Body of pancreas (tissue), 4 donors: ENCODE measurements around the gene ADAMTS6. TPM values are rescaled to one million over a fixed set of nuclear protein-coding genes. Genes with fewer than 3 reads are reported as not detected.

ENCODE experiments used
- ATAC-seq: fragments of 150-250 bp; one replicate; pipeline ENCODE4 v1.9.1; 2016
- DNase-seq, 4 donors: peaks; one replicate each; pipeline ENCODE4 v3.0.0-alpha.2; 2019
- H3K27ac ChIP-seq, 4 donors: fragments of 200-600 bp; sonication (generic); 1 replicate in 3 of 4; 2 replicates in 1 of 4; pipeline versions ENCODE4 v1.5.1 to v1.6.1; 2016 to 2019; ENCODE audit warnings: mild to moderate bottlenecking in 1 of 4, mixed read lengths in 1 of 4, moderate library complexity in 1 of 4
- H3K27me3 ChIP-seq, 2 donors: fragments of 200-600 bp; sonication (generic); one replicate each; pipeline ENCODE4 v1.6.0; 2016; ENCODE audit warnings: mild to moderate bottlenecking in 1 of 2
- H3K36me3 ChIP-seq, 2 donors: fragments of 200-600 bp; sonication (generic); replicated peaks in 1 of 2; 2 replicates each; pipeline ENCODE4 v1.5.1; 2016; ENCODE audit warnings: low read depth in 2 of 2; ENCODE audit not compliant: insufficient read depth in 1 of 2
- H3K4me1 ChIP-seq: fragments of 200-600 bp; sonication (generic); one replicate; pipeline ENCODE4 v1.6.0; 2016
- H3K4me3 ChIP-seq, 2 donors: fragments of 200-600 bp; sonication (generic); 1 replicate in 1 of 2; 2 replicates in 1 of 2; pipeline ENCODE4 v1.5.1; 2016 to 2019
- H3K9me3 ChIP-seq, 3 donors: fragments of 200-600 bp; sonication (generic); 1 replicate in 2 of 3; 2 replicates in 1 of 3; pipeline ENCODE4 v1.5.1; 2016
- POLR2A ChIP-seq, 3 donors: fragments of 450-650 bp; IDR thresholded peaks; one replicate each; pipeline ENCODE4 v1.6.1; 2016; ENCODE audit warnings: antibody characterized with exemption in 3 of 3, mild to moderate bottlenecking in 2 of 3
- WGBS, 2 donors: methylation state at CpG; one replicate each; pipeline ENCODE4 v1.1.5; 2017; 5-methylcytosine and 5-hydroxymethylcytosine counted together
- intact Hi-C: fragments of 100-400 bp; cut with DNase I; formaldehyde crosslinking; loops from one replicate; pipeline ENCODE4 v1.15.1; 2023
- total RNA-seq, 2 donors: library from RNA; depleted of rRNA; stranded (reverse); fragments of >200 nt; gene quantifications; one replicate each; pipeline ENCODE4 v1.1.0, GENCODE V29; 2016
- TF ChIP-seq, protein P1 (sequence below), 7 experiments: fragments of 450-650 bp in 4 of 7; fragments of 200-600 bp in 3 of 7; sonication (generic) in 3 of 7; IDR thresholded peaks; one replicate each; pipeline ENCODE4 v1.5.1; 2016 to 2019; ENCODE audit warnings: antibody characterized with exemption in 7 of 7

ADAMTS6 gene
- total RNA-seq, 2 donors from 2014 or later: 0.78 TPM; not detected in 1

DNA sequence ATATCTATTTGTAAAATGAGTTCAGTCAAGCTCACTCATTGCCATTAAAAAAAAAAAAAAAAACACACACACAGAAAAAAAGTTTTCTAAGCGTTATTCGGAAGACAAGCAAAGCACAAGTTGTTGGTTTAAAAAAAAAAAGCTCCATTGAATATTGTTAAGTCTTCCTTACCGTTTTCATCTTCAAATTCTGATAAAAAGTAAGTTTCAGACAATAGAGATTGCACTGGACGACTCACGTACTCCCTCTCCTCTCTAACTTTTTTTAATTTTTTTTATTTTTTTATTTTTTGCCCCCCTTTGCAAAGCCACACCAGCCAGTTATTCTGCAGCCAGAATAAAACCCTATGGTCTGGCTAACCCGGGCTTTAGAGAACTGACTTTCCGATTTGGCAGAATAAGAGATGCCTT lies 544 bp downstream of the ADAMTS6 start:
- 1 to 2% methylated on average over 7 of the region's 7 CpGs for WGBS, 2 donors
- H3K4me1 ChIP-seq: peaks cover 27% of the 10 kb centered on the region
- ATAC-seq (no peak), DNase-seq (no peak)
- H3K4me3 ChIP-seq: no peak overlapping the region
- TF ChIP-seq, protein P1, sequence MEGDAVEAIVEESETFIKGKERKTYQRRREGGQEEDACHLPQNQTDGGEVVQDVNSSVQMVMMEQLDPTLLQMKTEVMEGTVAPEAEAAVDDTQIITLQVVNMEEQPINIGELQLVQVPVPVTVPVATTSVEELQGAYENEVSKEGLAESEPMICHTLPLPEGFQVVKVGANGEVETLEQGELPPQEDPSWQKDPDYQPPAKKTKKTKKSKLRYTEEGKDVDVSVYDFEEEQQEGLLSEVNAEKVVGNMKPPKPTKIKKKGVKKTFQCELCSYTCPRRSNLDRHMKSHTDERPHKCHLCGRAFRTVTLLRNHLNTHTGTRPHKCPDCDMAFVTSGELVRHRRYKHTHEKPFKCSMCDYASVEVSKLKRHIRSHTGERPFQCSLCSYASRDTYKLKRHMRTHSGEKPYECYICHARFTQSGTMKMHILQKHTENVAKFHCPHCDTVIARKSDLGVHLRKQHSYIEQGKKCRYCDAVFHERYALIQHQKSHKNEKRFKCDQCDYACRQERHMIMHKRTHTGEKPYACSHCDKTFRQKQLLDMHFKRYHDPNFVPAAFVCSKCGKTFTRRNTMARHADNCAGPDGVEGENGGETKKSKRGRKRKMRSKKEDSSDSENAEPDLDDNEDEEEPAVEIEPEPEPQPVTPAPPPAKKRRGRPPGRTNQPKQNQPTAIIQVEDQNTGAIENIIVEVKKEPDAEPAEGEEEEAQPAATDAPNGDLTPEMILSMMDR (IDR thresholded peaks at IDR 0.05): no peak
- no peak for TF ChIP-seq POLR2A (IDR thresholded peaks at IDR 0.05)
- H3K27ac ChIP-seq: peak overlapping the region in 3 of 4 donors; percentile 71 to 90 (median 76)
- no peaks in the 10 kb centered on the region for H3K36me3 ChIP-seq
- no peaks in the 10 kb centered on the region for H3K9me3 ChIP-seq
- H3K27me3 ChIP-seq: no peaks in the 10 kb centered on the region
- intact Hi-C loops: loop anchor here (10.0 kb wide), 1 partner anchor 386 kb away; no protein-coding TSS in a partner anchor

DNA sequence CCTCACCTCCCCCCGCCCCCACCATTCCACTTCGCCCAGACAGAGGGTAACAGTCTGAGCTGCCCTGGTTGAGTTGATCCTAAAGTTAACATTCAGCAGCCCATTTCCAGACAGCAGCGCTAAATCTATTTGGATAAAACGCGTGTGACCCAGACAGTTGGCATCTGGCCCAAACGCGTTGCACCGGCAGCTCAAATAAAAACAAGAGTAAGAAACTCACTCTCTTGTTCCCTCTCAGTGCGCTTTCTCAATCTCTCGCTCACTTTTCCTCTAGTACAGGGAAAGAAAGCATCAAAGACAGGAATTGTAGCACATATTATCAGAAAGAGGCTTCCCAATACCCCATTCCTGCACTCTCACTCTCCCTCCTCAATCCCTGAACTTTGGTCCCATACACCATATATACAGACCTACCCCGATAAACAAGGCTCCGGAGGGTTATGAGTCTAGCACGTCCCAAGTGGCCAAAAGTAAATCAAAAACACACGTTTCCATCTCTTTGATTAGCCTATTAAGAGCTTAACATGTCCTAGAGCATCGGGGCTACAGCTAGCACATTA lies 1.3 kb downstream of the ADAMTS6 start:
- H3K27me3 ChIP-seq: no peaks in the 10 kb centered on the region
- TF ChIP-seq POLR2A (IDR thresholded peaks at IDR 0.05): no peak
- TF ChIP-seq, protein P1 (IDR thresholded peaks at IDR 0.05): no peak
- 1% methylated on average over 15 of the region's 15 CpGs for WGBS, 2 donors
- H3K9me3 ChIP-seq: no peaks in the 10 kb centered on the region
- intact Hi-C loops: loop anchor here (10.0 kb wide), 1 partner anchor 386 kb away; no protein-coding TSS in a partner anchor
- H3K4me3 ChIP-seq: peak overlapping the region in 1 of 2 donors; percentile 13
- H3K36me3 ChIP-seq: no peaks in the 10 kb centered on the region
- peak overlapping the region in 1 of 4 donors; percentile 51 for H3K27ac ChIP-seq
- ATAC-seq: no peak
- H3K4me1 ChIP-seq: peaks cover 27% of the 10 kb centered on the region
- peak; percentile 67 to 79 (median 68) for DNase-seq

DNA sequence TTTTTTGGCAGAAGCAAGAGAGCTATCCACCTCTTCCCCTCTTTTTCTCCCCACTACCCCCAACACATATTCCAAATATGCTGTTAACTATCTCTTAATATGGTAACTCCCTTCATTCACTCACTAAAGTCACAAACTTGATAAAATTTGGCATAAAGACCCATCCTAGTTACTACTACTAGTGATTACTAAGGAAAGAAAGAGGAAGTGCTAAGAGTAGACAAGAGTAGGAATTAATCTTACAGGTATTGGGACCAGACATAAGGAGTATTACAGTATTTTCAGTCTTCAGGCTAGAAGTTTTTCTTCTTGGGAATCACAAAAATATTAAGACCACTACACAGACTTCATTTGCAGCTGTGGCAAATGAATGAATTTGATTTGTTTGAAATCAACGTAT lies 2.2 kb downstream of the ADAMTS6 start:
- WGBS, 2 donors: 36 to 41% methylated on average over 1 of the region's 1 CpG
- TF ChIP-seq, protein P1 (IDR thresholded peaks at IDR 0.05): no peak
- no peak for TF ChIP-seq POLR2A (IDR thresholded peaks at IDR 0.05)
- intact Hi-C loops: no loop called here
- no peak overlapping the region for H3K4me3 ChIP-seq
- H3K27ac ChIP-seq: no peak overlapping the region
- ATAC-seq (no peak), DNase-seq (no peak)
- no peaks in the 10 kb centered on the region for H3K9me3 ChIP-seq
- peaks cover 27% of the 10 kb centered on the region for H3K4me1 ChIP-seq
- no peaks in the 10 kb centered on the region for H3K36me3 ChIP-seq
- H3K27me3 ChIP-seq: no peaks in the 10 kb centered on the region

DNA sequence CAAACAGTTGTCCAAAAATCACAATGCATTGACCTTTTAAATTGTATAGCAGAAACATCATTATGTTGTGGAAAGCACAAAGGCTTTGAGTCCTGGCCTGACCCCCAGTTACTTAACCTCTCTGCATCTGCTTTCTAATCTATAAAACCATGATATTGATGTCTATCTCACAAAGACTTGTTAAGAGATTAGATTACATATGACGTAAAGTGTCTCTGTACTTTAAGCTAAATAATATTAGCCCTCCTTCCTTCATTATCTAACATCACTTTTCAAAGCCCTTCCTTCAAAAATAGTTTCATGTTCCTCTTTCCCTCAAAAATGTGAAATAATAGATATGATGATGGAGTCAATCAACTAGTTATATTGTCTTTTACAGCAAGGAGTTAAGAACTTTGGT lies 3.4 kb downstream of the ADAMTS6 start:
- no peak overlapping the region for H3K4me3 ChIP-seq
- no peaks in the 10 kb centered on the region for H3K36me3 ChIP-seq
- ATAC-seq: no peak
- H3K27ac ChIP-seq: no peak overlapping the region
- TF ChIP-seq POLR2A (IDR thresholded peaks at IDR 0.05): no peak
- TF ChIP-seq, protein P1 (IDR thresholded peaks at IDR 0.05): no peak
- intact Hi-C loops: no loop called here
- H3K27me3 ChIP-seq: no peaks in the 10 kb centered on the region
- 53 to 63% methylated on average over 1 of the region's 1 CpG for WGBS, 2 donors
- no peaks in the 10 kb centered on the region for H3K9me3 ChIP-seq
- no peak for DNase-seq
- peaks cover 23% of the 10 kb centered on the region for H3K4me1 ChIP-seq

DNA sequence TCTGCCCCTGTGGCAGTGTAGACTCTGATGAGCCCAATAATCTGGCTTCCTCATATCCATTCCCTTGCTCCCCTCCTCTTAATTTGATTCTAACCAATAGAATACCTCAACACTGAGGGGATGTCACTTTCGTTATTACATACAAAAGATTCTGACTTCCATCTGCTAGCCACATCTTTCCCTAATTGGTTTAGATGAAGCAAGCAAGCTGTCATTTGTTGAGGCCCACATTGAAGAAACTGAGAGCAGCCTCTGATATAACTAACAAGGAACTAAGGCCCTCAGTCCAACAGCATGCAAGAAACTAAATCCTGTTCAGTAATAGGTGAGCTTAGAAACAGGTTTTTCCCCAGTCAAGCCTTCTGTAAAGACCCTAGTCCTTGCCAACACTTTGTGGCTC lies 5.8 kb downstream of the ADAMTS6 start:
- Histone ChIP-seq H3K36me3 (no peaks in the 10 kb centered on the region), H3K4me1 (peaks cover 13% of the 10 kb centered on the region), H3K4me3 (no peak overlapping the region), H3K9me3 (no peaks in the 10 kb centered on the region), H3K27ac (no peak overlapping the region), H3K27me3 (no peaks in the 10 kb centered on the region)
- TF ChIP-seq POLR2A (IDR thresholded peaks at IDR 0.05): no peak
- DNase-seq (no peak), ATAC-seq (no peak)
- intact Hi-C loops: no loop called here
- 72 to 83% methylated on average over 1 of the region's 1 CpG for WGBS, 2 donors
